ENCODE results near the gene KCNJ15.

Gene KCNJ15

DNA sequence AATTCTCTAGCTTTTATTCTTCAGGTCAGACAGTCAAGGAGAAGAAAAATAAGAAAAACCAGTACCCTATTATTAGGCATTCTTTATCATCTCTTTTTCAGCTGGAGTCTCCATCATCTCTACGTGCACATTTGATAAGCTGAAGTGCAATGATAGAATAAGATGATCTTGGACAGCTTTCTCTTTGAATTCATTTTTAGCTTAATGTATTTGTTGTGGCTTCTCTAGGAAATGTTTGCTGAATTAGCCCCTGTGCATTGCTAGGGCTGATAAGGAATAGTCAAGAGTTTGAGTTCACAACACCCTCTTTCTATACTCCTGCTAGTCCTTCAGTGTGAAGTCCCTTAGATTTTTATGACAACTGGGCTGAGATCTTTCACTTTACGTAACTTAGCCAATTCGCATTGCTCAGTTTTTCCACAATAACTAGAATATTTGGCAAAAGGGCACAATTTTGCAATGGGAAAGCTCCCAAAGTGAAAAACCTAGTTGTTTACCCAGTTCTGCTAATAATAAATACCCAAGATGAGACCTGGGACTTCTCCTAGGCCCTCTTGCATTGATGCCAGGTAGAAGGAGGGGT, 7.0 kb upstream of the KCNJ15 start:
- peaks cover 0 to 50% (median 8%) of the 10 kb centered on the region in 4 donors for H3K4me1 ChIP-seq
- no peaks in the 10 kb centered on the region for H3K27me3 ChIP-seq
- no peaks in the 10 kb centered on the region for H3K36me3 ChIP-seq
- H3K4me3 ChIP-seq: no peak overlapping the region
- intact Hi-C loops (cut with DNase I; ENCODE audit: low total_unique reads): no loop called here
- no peak for DNase-seq
- TF ChIP-seq, protein P1, sequence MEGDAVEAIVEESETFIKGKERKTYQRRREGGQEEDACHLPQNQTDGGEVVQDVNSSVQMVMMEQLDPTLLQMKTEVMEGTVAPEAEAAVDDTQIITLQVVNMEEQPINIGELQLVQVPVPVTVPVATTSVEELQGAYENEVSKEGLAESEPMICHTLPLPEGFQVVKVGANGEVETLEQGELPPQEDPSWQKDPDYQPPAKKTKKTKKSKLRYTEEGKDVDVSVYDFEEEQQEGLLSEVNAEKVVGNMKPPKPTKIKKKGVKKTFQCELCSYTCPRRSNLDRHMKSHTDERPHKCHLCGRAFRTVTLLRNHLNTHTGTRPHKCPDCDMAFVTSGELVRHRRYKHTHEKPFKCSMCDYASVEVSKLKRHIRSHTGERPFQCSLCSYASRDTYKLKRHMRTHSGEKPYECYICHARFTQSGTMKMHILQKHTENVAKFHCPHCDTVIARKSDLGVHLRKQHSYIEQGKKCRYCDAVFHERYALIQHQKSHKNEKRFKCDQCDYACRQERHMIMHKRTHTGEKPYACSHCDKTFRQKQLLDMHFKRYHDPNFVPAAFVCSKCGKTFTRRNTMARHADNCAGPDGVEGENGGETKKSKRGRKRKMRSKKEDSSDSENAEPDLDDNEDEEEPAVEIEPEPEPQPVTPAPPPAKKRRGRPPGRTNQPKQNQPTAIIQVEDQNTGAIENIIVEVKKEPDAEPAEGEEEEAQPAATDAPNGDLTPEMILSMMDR (IDR thresholded peaks at IDR 0.05): no peak
- H3K9me3 ChIP-seq: no peaks in the 10 kb centered on the region
- peak overlapping the region; percentile 54 to 56 for H3K27ac ChIP-seq

DNA sequence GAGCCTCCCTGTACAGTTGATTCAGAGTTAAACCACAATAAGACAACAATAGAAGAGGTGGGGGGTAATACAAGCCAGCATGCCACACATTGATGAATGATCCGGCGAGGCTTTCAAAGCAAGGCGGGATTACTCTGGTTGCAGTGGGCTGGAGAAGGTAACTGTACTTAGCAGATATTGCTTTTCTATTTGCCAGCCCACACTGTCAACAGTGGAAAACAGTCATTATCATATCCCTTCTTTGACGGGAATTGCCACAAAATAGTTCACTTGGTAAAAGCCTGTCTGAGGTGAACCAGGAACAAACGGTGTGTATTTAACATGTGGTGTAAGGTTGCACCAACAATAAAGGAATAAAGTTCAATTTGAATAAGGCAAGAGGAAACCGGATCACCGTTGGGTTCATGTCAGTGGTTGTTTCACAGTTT, 5.8 kb upstream of the KCNJ15 start:
- TF ChIP-seq, protein P1 (IDR thresholded peaks at IDR 0.05): no peak
- peak overlapping the region; percentile 54 to 56 for H3K27ac ChIP-seq
- intact Hi-C loops (cut with DNase I; ENCODE audit: low total_unique reads): no loop called here
- H3K27me3 ChIP-seq: no peaks in the 10 kb centered on the region
- no peak overlapping the region for H3K4me3 ChIP-seq
- H3K36me3 ChIP-seq: no peaks in the 10 kb centered on the region
- H3K4me1 ChIP-seq: peaks cover 0 to 40% (median 8%) of the 10 kb centered on the region in 4 donors
- no peak for DNase-seq
- H3K9me3 ChIP-seq: no peaks in the 10 kb centered on the region

DNA sequence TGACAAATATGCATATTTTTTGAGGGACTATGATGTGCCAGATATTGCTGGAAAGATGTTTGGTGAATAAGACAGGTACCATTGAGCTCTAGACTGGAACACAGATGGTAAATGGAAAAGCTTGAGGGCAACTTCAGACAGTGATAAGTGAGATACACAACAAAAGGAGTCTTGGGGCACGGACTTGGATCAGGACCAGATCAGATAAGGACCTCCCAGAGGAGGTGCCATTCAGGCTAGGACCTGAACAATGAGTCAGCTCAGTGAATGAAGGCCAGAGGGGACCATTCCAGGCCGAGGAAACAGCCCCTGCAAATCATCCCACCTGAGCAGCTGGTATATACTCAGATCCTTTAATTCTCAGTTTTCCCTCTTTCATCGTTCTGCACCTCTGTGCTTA, 1.8 kb upstream of the KCNJ15 start:
- DNase-seq: no peak
- Histone ChIP-seq H3K27ac (no peak overlapping the region), H3K4me3 (no peak overlapping the region)

DNA sequence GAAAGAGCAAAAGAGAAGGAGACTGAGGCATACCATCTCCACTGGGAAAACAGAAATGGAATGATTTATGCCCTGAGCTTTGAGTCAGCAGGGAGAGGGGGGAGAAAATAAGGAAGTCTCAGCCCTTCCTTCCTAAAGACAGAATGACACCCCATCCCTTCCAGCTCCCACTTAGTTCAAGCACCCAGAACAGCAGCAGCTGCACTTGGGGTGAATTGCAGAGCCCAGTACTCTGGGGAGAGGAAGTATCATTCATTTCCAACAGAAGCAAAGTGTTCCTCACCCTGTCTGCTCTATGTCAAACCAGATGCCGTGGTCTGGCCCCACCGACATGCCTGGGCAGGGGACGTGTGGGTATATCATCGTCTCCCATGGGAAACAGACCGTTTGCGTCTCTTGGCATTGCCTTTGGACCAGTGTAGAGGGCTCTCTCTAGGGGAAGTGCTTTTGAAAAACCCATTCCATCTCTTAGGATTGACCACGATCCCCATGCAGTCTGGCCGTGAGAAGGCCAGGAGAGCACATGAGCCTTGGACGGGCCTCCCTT, 1.1 kb upstream of the KCNJ15 start:
- H3K27me3 ChIP-seq: peaks cover 0 to 14% of the 10 kb centered on the region in 2 donors
- intact Hi-C loops (cut with DNase I; ENCODE audit: low total_unique reads): no loop called here
- no peak overlapping the region for H3K27ac ChIP-seq
- no peaks in the 10 kb centered on the region for H3K36me3 ChIP-seq
- TF ChIP-seq, protein P1 (IDR thresholded peaks at IDR 0.05): no peak
- no peaks in the 10 kb centered on the region for H3K9me3 ChIP-seq
- DNase-seq: no peak
- peaks cover 0 to 19% (median 2%) of the 10 kb centered on the region in 4 donors for H3K4me1 ChIP-seq
- no peak overlapping the region for H3K4me3 ChIP-seq

More for the DNA sequence above, 1.8 kb upstream of the KCNJ15 start:
- H3K36me3 ChIP-seq: no peaks in the 10 kb centered on the region
- intact Hi-C loops (cut with DNase I; ENCODE audit: low total_unique reads): no loop called here
- peaks cover 0 to 14% of the 10 kb centered on the region in 2 donors for H3K27me3 ChIP-seq
- no peaks in the 10 kb centered on the region for H3K9me3 ChIP-seq
- H3K4me1 ChIP-seq: peaks cover 0 to 26% (median 5%) of the 10 kb centered on the region in 4 donors
- TF ChIP-seq, protein P1 (IDR thresholded peaks at IDR 0.05): no peak

DNA sequence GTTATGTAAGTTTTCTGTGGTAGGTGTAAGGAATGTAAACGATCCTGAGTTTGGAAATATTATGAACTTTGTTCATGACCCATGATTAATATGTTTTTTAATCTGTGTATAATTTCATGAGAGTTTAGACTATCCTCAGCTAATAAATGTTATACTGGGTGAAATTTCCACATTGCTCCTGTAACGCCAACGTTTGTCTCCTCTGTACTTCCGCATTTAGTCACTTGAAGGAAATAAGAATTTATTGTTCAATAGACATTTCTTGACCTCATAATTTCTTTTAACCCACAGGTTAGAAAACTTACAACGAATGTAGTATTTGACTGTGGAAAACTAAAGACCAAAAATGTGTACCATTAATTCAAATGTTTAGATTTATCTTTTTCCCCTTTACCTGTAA, 876 bp downstream of the KCNJ15 start:
- no peak overlapping the region for H3K27ac ChIP-seq
- intact Hi-C loops (cut with DNase I; ENCODE audit: low total_unique reads): no loop called here
- TF ChIP-seq, protein P1 (IDR thresholded peaks at IDR 0.05): no peak
- no peak for DNase-seq
- H3K4me3 ChIP-seq: no peak overlapping the region
- peaks cover 0 to 28% (median 8%) of the 10 kb centered on the region in 4 donors for H3K4me1 ChIP-seq
- no peaks in the 10 kb centered on the region for H3K36me3 ChIP-seq
- no peaks in the 10 kb centered on the region for H3K9me3 ChIP-seq
- peaks cover 0 to 14% of the 10 kb centered on the region in 2 donors for H3K27me3 ChIP-seq
